GM19239 (cell line): ENCODE results near the gene KDM7A.
"Not testable (repeated sequence)": the region's sequence is repeated elsewhere in the genome, so short reads cannot be mapped to it uniquely, and the experiment has no call there.

Experiments used
- DNase-seq: peaks from one replicate; pipeline ENCODE4 v3.0.0; 2011; ENCODE audit warnings: low spot score; ENCODE audit not compliant: insufficient read length
- FAIRE-seq: peaks from 2 replicates; lab custom pipeline; 2011; peaks lifted over from hg19 to GRCh38; lab: Jason Lieb, UNC

Gene KDM7A

GRCh38 chr7:140161047-140161446, 15.7 kb downstream of the KDM7A start:
- DNase-seq (no peak), FAIRE-seq (no peak)

- DNase-seq (no peak), FAIRE-seq (no peak)
Observed at GRCh38 chr7:140160308-140160707, 16.5 kb downstream of the KDM7A start.

DNA sequence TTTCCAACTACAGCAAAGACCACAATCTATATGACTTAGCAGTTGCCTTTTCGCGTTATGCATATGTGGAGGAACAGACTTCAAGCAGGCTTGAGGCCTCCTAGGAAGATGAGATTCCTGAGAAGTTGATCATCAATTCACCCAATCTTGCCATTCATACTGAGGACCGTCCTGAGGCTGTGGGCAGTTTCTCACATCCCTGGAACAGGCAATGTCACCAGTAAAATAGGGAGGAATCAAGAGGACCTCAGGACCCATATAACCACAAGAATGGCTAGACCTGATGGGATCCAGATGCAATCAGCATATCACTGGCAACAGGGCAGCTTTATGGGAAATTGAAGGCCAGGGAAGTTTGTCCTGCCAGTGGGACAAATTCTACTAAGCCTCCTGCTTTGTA, 17.3 kb downstream of the KDM7A start:
- FAIRE-seq (no peak), DNase-seq (no peak)

DNA sequence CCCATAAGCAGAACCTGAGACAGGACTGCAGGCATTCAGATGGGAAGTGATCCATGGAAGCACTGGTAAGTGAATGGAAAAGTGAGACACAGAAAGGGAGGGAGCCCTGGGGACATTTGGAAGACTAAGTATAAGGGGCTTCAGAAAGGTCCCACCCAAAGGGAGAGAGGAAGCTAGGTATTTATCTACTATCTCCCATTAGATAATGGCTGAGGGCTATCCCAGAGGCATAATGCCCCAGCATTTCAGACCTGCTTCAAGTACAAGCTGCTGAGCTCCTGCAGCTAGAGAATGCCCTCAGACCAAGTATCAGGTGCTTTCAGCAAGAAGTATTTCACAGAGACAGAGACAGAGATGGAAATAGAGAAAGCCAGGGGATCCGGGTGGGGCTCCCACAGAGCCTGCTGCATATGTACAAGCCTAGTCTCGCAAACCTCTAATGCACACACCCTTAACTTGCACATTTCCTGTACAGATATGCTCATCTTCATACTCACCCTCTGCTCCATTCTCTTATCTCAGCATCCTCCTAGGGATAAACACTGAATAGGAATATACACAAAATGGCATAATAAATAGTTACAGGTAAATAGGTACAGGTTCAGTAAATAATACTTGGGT, 20.2 kb downstream of the KDM7A start:
- no peak for DNase-seq
- FAIRE-seq = no peak

- DNase-seq (no peak), FAIRE-seq (no peak)
Observed at GRCh38 chr7:140155428-140155827, 21.4 kb downstream of the KDM7A start.

DNA sequence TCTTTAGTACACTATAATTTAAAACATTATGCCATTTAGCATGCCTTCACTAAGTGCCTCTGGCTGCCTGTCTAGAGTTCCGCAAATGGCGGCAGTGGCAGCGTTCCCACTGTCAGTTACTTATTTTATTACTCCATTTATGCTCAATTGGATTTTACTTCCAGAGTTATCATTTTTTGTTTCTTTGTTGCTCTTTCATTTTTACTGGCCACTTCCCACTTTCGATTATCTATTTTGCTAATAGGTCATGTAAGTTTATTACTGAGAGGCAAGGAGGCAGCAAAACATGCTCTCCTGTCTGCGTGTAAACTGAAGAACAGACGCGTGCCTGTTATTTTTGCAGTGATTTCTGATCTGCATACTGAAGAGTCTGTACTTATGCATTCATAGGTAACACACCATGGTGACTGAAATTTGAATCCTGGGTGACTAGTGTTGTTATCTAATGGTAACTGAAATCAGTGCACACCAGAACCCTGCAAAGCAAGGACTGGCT, 23.1 kb downstream of the KDM7A start:
- no peak for FAIRE-seq
- no peak for DNase-seq

DNA sequence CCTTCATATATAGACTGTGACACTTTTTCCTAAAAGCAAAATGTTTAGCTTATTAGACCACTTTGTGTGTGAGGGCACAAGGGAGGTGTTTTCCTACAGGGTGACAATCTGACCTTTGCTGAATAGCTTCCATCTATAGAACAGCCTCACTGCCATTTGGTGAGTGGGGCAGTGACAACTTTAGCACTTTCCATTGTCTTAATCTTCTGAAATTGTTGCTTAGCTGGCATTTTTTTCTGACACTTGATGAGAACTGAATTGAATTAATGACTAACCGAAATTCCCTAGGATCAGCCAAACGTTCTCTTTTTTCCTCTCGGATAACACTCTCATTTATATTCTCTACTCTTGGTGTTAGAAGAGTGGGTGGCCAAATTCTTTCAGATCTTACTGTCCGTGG, 30.2 kb downstream of the KDM7A start:
- DNase-seq (no peak), FAIRE-seq (no peak)

GRCh38 chr7:140145709-140146108, 31.1 kb downstream of the KDM7A start:
- no peak for FAIRE-seq
- no peak for DNase-seq

DNA sequence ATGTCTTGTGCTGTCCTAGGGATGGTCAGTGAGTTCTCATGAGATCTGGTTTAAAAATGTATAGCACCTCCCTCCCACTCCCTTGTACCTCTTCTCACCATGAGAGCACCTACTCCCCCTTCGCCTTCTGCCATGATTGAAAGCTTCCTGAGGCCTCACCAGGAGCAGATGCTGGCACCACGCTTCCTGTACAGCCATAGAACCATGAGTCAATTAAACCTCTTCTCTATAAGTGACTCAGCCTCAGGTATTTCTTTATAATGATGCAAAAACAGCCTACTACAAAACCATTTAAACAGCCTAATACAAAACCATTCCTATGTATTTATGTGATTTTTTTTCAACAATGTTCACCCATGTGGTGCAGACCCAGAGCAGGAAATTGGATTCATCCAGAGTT, 32.0 kb downstream of the KDM7A start:
- FAIRE-seq (no peak), DNase-seq (no peak)

- no peak for DNase-seq
- no peak for FAIRE-seq
Observed at GRCh38 chr7:140143997-140144396, 32.8 kb downstream of the KDM7A start.

- FAIRE-seq = no peak
- DNase-seq = no peak
Observed at GRCh38 chr7:140142031-140142430, 34.8 kb downstream of the KDM7A start.

DNA sequence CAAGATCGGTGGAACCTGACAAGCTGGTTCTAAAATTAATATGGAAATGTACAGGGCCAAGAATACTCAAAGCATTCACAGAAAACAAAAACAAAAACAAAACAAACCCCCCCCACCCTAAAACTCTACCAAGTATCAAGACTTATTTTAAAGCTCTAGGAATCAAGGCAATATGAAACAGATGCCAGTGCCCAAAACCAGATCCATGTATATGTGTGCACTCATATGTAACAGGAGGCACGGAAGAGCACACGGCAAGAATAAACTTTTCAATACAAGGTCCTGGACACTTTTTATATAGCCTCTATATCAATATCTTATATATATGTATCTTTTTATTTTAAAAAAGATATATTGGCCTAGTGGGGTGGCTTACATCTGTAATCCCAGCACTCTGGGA, 35.5 kb downstream of the KDM7A start:
- FAIRE-seq (no peak), DNase-seq (no peak)

GRCh38 chr7:140137078-140137477, 39.7 kb downstream of the KDM7A start:
- FAIRE-seq (no peak), DNase-seq (no peak)

DNA sequence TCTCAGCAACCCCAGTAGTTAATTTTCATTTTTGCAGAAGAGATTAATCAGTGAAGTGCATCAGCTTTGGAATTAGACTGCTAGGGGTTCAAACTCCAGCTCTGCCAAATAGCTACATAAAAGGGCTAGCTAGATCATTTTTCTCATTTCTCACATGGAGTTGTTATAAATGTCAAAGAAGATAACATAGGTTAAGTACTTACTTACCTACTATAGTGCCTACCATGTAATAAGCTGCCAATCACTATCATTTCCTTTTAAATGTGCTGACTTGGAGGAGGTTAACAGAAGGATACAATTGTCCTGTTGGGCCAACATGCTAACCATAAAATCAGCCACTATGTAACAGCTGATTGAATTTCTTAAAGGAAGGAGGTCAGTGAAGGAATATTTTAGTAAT, 40.7 kb downstream of the KDM7A start:
- FAIRE-seq (no peak), DNase-seq (no peak)

DNA sequence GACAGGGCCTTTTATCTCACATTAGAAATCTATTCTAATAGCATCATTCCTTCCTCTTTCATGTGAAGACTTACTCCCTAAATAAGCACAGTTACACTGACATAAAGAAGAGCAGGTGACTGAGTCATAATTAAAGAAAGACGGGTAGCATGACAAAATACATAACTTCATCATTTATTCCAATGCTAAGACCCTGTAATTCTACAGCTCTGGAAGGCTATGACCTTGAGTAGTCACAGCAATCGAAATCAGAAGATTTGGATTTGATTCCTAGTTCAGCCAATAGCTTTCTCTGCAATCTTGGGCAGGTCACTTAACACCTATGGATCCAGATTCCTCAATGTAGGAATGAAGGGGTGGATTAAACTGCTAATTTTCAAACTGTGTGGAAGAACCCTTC, 42.7 kb downstream of the KDM7A start:
- FAIRE-seq = no peak

DNA sequence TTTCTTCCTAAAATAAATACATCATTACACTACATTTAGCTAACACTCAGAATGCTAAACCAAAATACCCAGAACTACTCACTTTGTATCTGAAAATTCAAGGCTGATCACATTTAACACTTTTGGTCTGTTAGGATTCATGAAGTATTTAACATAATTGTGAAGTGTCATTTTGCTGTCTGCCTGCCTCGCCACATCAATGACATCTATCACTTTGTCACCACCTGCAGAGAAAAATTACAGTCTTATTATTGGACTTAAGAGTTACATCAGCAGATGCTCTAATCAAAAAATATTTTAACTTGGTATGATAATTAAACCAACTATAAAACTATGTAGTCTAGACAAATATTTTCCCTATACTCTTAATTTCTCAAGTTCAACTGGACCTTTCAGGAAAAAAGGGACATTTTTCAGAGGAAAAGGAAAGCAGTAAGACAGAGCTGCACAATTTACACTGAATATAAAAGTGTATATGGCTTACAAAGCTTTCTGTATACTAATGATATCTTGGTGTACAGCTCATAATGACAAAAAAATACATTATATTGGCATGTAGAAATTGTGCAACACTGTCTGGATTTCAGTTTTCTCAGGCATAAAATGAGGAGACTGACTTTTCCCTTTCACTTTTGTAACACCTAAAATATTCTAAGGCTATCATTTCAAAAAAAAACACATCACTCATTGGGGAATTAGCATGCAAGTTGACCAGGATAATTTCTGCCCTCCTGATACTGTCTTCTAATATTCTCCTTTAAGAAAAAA, 49.2 kb downstream of the KDM7A start:
- no peak for FAIRE-seq
- no peak for DNase-seq

More for the DNA sequence above, 42.7 kb downstream of the KDM7A start:
- DNase-seq = no peak

GRCh38 chr7:140126435-140127034, 50.2 kb downstream of the KDM7A start:
- FAIRE-seq (no peak), DNase-seq (no peak)

GRCh38 chr7:140122965-140123364, 53.8 kb downstream of the KDM7A start:
- DNase-seq = no peak
- no peak for FAIRE-seq

- FAIRE-seq = no peak
- DNase-seq = no peak
Observed at GRCh38 chr7:140121326-140121725, 55.5 kb downstream of the KDM7A start.

- DNase-seq, FAIRE-seq: not testable (repeated sequence)
Observed at GRCh38 chr7:140114817-140115216, 62.0 kb downstream of the KDM7A start.

DNA sequence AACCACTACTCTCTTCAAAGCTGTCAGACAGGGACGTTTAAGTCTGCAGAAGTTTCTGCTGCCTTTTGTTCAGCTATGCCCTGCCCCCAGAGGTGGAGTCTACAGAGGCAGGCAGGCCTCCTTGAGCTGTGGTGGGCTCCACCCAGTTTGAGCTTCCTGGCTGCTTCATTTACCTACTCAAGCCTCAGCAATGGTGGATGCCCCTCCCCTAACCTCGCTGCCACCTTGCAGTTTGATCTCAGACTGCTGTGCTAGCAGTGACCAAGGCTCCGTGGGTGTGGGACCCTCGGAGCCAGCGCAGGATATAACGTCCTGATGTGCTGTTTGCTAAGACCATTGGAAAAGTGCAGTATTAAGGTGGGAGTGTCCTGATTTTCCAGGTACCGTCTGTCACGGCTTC, 68.0 kb downstream of the KDM7A start:
- not testable (repeated sequence) for FAIRE-seq, DNase-seq
